NCI-H69 (cell line): ENCODE measurements around the gene CACNG4.
"Not testable (repeated sequence)": the region's sequence is repeated elsewhere in the genome, so short reads cannot be mapped to it uniquely, and the experiment has no call there.

ENCODE experiments used
- DNase-seq: peaks from one replicate; lab custom pipeline; 2025; lab: John Stamatoyannopoulos, UW

Gene CACNG4

DNA sequence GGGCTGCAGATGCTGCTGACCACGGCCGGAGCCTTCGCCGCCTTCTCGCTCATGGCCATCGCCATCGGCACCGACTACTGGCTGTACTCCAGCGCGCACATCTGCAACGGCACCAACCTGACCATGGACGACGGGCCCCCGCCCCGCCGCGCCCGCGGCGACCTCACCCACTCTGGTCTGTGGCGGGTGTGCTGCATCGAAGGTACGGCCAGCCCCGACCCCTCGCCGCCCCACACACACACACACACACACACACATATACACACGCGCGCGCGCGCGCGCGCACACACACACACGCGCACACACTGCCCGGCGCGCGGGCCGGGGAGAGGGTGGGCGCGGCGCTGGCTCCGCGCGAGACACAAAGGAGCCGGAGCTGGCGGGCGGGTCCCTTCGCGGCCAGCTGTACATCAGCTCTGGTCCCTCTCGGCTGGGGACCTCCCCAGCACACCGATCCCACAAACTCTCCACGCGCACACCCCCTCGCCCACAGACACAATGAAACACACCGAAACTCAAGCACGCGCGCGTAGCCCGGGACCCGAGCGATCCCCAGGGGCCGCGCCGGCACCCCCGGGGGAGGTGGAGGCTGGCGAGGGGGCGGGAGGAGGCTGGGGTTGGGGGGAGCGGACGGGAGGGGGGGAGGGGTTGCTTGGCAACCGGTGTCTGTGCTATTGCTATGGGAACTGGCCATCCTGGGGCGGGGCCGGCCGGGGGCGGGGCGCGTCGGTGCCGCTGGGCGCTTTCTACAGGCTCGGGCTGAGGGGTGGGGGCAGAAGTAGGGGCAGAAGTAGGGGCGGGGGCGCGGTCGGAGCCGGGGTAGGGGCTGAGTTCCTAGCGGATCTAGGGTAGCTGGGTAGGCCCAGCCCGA lies 658 bp downstream of the CACNG4 start:
- peak; percentile 91 for DNase-seq

DNA sequence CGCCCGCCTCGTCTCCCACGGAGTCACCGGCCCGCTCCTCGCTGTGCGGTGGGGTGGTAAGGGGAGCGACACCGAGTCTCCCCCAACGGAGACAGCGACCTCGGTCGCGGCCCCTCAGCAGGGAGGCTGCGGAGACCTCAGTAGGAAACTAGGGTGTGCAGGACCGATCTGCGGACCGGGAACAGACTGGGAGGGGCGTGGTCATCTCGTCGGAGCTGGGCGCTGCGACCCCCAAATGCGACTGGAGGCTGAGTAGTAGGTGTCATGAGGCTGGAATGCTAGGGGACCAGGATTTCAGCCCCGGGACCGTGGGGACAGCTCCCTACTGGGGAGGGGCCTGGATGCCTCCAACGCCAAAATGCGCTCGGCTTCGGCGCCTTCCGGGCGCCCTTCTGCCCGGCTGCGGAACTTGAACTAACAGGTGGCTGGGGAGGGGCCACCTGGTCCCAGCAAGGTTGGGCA lies 1.3 kb downstream of the CACNG4 start:
- DNase-seq = peak; percentile 65

DNA sequence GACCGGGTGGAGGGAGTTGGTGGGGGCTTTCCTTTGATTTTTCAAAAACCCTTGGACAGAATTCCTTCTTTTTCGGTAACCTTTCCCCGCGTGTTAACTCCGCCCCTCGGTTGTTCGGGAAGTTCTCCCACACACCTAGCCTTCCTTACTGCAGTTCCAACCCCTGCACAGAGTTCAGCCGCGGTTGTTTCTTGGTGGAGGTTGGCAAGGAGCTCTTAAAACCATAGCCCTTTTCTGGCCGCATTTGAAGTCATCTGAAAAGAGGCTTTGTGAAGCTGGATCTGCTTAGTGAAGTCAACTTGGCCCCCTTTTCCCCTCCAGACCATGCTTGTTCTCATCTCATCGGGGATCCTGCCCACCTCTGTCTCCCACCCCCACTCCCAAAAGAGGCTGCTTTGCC lies 1.8 kb downstream of the CACNG4 start:
- DNase-seq = no peak

DNA sequence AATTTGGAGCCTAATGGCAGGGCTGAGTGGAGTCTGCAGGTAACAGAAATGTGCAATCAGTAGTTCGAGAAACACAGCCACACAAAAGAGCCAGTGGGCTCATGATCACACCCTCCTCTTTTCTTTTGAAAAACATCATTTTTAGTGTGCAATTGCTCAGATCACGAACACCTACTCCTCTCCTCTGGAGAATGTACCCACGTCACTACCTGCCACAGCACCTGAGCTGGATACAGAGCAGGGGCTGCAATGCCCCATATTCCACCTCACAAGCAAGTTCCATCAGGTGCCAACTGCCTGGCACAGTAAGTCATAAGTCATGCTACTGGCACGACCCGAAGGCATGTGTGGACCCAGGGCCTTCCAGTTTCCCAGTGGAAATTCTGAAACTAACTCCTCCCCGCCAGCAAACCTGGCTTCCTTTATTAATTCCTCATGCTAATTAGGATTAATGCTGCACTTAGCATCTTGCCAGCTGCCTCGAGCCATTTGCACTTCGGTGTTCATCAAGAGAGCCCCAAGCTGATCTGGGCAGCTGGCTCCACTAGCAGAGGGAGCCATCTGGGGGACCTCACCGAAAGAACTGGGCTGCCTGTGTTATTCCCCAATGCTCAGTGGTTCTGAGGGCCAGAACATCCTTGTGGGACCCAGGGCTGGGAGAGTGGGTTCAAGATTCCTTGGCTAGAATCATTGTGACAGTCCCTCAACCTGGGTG lies 2.4 kb downstream of the CACNG4 start:
- DNase-seq = peak; percentile 75

DNA sequence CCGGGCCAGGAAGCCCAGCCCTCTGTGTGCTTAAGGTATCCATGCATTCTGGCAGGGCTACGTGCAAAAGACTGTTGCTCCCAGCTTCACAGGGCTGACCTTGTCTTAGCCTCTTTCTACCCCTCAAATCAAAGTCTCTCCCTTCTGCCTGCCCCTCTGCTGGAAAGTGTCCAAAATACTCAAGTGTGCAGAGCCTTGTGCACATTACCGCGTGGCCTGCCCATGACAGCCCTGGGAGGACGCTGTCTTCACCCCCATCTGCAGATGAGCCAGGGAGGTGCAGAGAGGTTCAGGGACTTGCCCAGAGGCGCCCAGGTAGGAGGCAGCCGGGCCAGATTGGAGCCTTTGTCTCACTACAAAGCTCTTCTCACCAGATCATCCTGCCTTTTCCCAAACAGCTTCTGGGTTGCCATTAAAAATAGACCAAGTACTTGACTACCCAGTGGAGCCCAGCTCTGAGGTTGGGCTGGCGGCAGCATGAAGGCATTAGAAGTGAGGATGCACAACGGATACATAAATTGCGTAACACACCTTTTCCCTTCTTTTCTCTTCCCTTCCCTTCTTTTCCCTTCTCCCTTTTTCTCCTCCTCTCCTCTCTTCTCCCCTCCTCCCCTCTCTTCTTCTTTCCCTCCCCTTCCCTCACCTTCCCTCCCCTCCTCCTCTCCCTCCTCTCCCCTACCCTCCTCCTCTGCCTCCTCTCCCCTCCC lies 3.5 kb downstream of the CACNG4 start:
- peak; percentile 82 for DNase-seq

DNA sequence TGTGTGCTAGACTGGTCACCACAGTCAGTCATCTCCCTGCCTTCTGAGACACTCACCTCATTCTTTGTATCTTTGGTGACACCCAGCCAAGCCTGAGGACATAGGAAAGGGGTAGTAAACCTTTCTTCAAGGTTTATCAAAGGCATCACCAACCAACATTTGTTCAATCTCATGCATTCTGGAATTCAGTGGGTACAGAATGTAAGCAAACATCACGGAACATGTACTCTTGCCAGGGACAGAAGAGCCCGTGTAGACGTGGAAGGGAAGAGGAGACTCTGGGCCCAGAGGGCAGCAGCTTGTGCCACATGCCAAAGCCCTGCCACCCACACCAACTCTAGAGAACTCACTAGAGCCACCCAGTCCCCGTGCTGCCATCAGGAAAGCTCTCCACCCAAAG lies 4.4 kb downstream of the CACNG4 start:
- no peak for DNase-seq

DNA sequence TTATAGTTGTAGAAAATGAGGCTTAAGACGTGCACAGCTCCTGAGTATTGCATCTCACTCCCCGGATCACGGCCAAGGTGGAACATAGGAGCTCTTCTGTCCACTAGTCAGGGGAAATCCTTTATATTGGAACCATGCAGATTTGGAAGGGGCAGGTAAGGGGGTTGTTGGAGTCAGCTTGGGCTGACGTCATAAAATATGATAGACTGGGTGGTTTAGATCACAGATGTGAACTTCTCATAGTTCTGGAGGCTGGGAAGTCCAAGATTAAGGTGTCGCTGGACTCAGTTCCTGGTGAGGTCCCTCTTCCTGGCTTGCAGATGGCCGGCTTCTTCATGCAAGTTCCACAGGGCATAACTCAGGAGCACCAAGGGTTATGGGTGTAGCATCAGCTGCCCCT lies 5.6 kb downstream of the CACNG4 start:
- no peak for DNase-seq

DNA sequence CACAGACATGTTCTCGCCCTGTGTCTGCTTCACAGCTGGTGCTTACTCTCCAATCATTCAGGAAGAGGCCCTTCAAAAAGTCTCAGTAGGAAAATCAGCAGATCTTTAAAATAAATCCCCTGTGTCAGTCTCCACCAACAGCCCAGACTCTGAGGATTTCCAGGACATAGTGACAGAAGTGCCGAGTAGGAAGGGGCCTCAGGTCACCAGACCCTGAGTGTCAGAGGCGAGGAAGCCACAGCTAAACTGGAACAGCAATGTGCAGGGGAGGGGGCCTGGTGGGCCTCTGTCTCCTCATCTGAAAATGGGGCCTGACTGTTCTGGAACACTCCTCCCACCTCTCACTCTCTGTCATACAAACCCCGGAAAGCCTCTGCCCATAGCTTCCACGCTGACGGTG lies 6.3 kb downstream of the CACNG4 start:
- no peak for DNase-seq

DNA sequence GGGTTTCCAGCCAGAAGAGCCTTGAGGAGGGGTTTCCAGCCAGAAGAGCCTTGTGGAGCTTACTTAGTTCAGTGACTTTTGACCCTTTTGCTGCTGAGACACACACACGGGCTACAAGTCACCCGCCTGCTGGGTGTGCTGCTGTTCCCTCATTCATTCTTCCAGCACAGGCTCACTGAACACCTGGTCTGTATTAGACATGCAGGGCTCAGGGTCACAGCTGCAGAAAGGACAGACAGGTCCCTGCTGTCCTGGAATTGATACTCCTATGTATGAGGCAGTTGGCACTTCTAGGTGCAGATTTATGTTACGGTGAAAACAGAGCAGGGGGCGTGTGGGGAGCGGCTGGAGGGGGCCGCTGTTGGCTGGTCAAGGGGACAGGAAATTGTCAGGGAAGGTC lies 6.8 kb downstream of the CACNG4 start:
- peak; percentile 13 for DNase-seq

DNA sequence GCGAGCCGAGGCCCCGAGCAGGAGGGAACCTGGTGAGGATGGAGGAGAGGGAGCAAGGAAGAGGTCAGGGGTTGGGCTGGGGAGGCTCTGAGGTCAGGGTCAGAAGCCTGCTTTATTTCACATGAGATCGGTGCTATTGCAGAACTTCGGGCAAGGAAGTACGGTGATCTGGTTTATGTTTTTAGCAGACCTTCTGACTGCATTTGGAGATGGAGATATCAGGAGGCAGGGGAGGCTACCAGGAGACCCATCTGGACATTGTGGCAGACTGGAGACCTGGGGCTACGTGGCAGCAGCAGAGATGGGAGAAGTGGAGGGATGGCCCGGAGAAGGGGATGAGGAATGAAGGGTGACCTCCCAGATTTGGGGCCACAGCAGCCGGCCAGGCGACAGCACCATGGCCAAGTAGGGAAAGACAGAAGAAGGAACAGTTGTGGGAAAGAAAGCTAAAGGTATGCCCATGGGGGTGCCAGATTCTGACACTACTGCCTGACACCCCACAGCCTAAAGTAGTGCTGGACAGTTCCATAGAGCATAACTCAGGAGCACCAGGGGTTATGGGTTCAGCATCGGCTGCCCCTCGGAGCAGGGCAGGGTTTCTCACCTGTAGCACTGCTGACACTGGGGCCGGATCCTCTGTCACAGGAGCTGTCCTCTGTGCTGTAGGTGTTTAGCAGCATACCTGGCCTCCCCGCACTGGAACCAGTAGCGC lies 7.4 kb downstream of the CACNG4 start:
- DNase-seq = no peak

DNA sequence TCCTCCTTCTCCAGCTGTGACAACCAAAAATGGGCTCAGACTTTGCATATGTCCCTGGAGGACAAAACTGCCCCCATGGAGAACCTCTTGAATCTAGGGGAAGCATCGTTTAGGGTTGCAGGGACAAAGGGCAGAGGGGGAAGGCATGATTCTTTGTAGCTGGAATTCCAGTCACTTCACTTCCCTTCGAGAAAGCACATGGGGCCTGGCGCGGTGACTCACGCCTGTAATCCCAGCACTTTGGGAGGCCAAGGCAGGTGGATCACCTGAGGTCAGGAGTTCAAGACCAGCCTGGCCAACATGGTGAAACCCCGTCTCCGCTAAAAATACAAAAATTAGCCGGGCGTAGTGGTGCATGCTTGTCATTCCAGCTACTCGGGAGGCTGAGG lies 7.9 kb downstream of the CACNG4 start:
- DNase-seq = not testable (repeated sequence)

DNA sequence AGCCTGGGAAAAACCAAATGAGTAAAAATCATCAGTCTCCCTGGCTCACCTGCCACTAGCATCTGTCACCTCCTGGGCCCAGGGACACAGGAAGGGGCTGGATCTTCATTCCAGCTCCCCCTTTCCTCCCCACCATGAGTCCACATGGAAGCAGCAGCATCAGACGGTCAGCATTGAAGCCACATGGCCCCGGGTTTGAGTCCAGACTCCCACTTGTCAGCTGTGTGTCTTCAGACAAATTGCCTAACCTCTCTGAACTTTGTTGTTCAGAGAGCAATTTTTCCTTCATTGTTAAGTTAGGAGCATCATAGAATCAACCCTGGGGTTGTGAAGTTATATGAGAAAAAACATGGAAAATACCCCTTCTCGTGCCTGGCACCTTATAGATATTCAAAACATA lies 10.7 kb downstream of the CACNG4 start:
- no peak for DNase-seq

DNA sequence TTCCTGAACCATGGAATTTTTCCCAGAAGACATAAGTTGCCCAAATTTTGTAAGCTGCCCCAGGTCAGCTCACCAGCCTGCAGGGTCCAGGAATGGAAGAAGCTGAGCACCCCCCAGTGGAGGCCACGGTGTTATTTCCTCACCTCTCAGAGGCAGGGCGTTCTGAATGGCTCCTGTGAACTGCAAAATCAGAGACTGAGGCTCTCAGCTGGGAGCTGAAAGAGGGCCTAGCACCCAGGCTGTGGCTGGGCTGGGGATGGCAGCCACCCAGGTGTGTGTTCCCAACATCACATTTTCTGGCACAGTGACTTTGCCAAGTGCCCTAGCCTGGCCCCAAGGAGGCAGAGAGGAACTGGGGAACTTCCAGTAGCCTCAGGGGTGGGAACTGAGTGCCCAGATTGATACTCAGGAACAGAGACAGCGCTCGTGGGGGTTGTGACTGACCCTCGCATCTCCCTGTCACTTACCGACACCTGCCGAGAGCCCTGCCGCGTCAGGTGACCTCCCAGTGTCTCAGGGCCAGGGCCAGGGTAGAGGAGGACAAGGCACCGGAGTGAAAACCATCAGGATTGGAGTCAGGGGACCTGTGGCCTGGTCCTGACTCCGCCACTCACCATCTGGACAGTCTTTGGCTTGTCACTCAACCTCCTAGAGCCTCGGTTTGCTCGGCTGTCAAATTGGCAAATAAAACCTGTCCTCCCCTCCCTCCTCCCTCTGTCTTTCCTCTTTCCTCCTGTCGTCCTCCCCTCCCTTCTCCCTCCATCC lies 11.3 kb downstream of the CACNG4 start:
- DNase-seq = peak; percentile 48

DNA sequence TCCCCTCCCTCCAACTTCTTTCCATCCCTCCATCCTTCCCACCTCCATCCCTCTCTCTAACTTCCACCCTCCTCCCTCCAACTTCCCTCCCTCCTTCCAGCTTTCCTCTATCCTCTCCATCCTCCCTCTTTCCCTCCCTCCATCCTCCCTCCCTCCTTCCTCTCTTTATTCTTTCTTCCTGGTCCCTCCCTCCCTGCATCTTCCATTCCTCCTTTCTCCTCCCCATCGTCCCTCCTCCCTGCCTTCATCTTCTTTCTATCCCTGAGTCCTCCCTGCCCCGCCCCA lies 11.8 kb downstream of the CACNG4 start:
- no peak for DNase-seq

DNA sequence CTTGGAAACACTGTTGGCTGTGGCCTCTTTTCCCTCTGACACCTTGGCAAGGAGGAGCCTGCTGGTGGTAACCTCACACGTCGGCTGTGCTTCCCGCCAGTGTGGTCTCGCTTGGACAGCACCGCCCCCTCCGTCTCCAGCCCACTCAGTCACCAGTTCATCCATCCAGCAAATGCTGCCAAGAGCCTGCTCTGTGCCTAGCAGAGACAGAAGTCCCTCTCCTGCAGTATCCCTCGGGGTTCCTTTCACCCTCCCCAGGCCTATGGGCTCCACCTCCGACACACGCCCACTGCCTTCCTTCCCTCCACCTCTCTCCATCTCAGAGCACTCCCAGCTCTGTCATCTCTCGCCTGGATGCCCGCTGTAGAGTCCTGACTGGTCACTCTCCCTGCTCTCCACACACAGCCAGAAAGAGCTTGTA lies 12.3 kb downstream of the CACNG4 start:
- no peak for DNase-seq

DNA sequence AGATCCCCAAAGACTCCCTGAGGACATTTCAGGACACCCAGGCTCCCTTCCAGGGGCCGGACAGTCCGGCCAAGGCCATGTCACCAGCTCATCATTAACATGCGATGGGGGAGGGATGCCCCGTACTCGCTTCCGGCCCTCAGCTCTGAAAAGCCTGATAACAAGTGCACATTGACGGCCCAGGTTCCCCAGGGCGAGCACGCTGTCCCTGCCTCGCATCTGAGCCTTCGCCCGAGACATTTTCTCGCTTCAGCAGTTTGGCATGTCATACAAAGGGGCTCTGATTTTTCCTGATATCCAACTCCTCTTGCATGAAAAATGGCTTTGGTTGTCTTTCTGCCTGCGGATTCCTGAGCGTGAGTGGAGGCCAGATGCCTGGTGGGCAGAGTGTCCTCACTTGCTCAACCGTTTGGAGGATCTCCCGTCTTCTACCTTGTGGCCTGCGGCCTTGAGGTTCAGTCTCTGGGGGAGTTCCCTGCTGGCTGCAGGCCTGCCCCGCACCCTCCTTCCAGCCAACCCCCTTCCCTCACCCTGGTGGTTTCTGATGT lies 14.1 kb downstream of the CACNG4 start:
- DNase-seq = no peak

DNA sequence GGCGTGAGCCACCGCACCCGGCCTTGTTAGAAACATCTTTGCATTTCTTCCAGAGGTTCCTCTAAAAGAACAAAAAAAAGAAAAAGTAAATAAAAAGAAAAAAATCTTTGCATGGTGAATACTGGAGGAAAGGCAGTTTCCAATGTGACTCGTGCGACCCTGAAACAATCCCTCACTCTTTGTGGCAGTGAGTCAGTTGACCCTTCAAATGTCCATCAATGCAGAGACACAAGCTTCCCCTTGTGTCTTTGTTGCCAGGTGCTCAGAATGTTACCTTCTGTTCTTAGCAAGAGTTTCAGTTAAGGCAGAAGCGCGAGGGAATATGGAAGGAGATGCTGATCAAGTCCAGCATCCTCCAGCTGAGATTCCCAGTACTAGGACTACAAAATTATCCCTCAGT lies 16.4 kb downstream of the CACNG4 start:
- no peak for DNase-seq

DNA sequence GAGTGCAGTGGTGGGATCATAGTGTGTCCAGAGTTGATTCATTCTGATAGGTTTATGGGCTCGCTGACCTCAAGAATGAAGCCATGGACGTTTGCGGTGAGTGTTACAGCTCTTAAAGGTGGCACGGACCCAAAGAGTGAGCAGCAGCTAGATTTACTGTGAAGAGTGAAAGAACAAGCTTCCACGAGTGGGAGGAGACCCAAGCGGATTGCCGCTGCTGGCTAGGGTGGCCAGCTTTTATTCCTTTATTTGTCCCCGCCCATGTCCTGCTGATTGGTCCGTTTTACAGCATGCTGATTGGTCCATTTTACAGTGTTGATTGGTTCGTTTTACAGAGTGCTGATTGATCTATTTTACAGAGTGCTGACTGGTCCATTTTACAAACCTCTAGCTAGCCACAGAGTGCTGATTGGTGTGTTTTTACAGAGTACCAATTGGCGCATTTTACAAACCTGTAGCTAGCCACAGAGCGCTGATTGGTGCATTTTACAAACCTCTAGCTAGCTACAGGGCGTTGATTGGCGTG lies 17.5 kb downstream of the CACNG4 start:
- no peak for DNase-seq

DNA sequence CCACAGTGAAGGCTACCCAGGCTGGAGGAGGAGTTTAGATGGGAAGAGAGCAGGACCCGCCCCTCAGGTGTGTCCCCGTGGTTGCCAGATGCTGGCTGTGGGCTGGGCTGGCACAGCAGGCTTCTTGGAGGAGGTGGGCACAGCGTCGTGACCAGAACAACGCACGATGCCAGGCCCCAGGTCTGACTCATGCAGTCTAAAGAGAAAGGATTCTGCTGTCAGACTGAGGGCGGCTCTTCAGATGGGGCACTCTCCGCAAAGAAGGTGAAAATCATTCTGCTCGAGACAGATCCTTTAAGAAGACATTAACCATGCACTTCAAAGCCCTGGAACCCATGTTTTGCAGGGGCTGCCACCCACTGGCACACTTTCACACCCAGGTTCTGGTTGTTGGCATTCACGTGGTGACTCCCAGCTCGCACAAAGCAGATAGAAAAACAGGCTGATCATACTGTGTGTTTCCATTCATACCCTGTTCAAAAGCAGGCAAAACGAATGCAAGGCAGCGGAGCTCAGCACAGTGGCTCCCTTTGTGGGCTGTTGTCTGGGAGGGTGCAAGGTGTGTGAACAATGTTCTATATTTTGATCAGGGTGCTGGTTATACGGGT lies 19.0 kb downstream of the CACNG4 start:
- DNase-seq = peak; percentile 53

DNA sequence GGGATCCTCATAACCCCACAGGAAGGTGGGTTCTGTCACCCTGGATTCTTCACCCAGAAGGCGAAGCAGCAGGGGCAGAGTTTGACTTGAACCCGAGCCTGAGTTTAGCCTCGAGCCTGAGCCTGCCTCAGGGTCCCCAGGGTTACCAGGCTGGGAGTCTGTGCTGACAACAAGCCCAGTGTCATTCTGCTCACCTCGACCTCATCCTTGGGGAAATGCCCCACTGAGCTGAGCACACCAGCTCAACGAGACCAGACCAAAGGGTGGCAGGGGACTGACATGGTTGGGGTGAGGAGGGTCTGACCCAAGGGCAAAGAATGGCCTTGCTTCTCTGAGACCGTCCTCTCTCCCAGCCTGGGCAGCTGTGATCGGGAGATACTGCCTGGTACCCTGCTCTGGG lies 20.2 kb downstream of the CACNG4 start:
- DNase-seq = no peak
